Stimulated activated naive B cell treated with anti-CD40 and anti-IgM and Interleukin-4, amounts not matched to agents 10 μg/mL and 1 μg/mL and 100 μg/mL, for 72 hours (primary cell): ENCODE results near the gene PPP1R16B.

ENCODE experiments used
- ATAC-seq, 2 donors: fragments of 150-1000 bp; cut with Tn5 transposase; replicated peaks; 2 replicates each; pipeline ENCODE4 v1.10.0; 2021; ENCODE audit warnings: moderate library complexity in 1 of 2
- DNase-seq: peaks from one replicate; pipeline ENCODE4 v3.0.0; 2021
- H3K27ac Mint-ChIP-seq: one replicate; pipeline ENCODE4 v1.8.0; 2022; ENCODE audit warnings: mild to moderate bottlenecking, mixed read lengths
- H3K27me3 Mint-ChIP-seq, 2 donors: one replicate each; pipeline ENCODE4 v1.8.0; 2022; ENCODE audit warnings: mixed read lengths in 2 of 2
- H3K36me3 Mint-ChIP-seq, 2 donors: one replicate each; pipeline ENCODE4 v1.8.0; 2022; ENCODE audit warnings: mixed read lengths in 2 of 2, mild to moderate bottlenecking in 1 of 2
- H3K4me1 Mint-ChIP-seq, 2 donors: one replicate each; pipeline ENCODE4 v1.8.0; 2022; ENCODE audit warnings: mixed read lengths in 2 of 2, mild to moderate bottlenecking in 1 of 2
- H3K4me3 Mint-ChIP-seq, 2 donors: one replicate each; pipeline ENCODE4 v1.8.0; 2022; ENCODE audit warnings: mild to moderate bottlenecking in 2 of 2, mixed read lengths in 2 of 2, moderate library complexity in 1 of 2
- H3K9me3 Mint-ChIP-seq, 2 donors: one replicate each; pipeline ENCODE4 v1.8.0; 2022; ENCODE audit warnings: mixed read lengths in 2 of 2, mild to moderate bottlenecking in 1 of 2

Gene PPP1R16B

GRCh38 chr20:38875175-38875993 is 69.9 kb downstream of the PPP1R16B start:
- ATAC-seq (peak; percentile 77 to 81), DNase-seq (peak; percentile 85)
- Mint-ChIP-seq H3K4me1 (peaks cover 75 to 99% of the 10 kb centered on the region in 2 donors), H3K4me3 (peak overlapping the region; percentile 75 to 80), H3K9me3 (no peaks in the 10 kb centered on the region), H3K27me3 (no peaks in the 10 kb centered on the region), H3K27ac (peak overlapping the region; percentile 98), H3K36me3 (peaks cover 24 to 40% of the 10 kb centered on the region in 2 donors)

- Mint-ChIP-seq H3K27me3 (no peaks in the 10 kb centered on the region), H3K4me3 (peak overlapping the region in 1 of 2 donors; percentile 12), H3K27ac (peak overlapping the region; percentile 85), H3K4me1 (peaks cover 79 to 100% of the 10 kb centered on the region in 2 donors), H3K36me3 (peaks cover 30 to 49% of the 10 kb centered on the region in 2 donors), H3K9me3 (no peaks in the 10 kb centered on the region)
- no peak for ATAC-seq
- DNase-seq = no peak
These were observed 72.0 kb downstream of the PPP1R16B start for GRCh38 chr20:38877483-38877882.

GRCh38 chr20:38878866-38879265 is 73.4 kb downstream of the PPP1R16B start:
- ATAC-seq (no peak), DNase-seq (no peak)
- Mint-ChIP-seq H3K27ac (peak overlapping the region; percentile 85), H3K4me3 (peak overlapping the region in 1 of 2 donors; percentile 15), H3K36me3 (peaks cover 32 to 51% of the 10 kb centered on the region in 2 donors), H3K27me3 (no peaks in the 10 kb centered on the region), H3K9me3 (no peaks in the 10 kb centered on the region), H3K4me1 (peaks cover 79 to 100% of the 10 kb centered on the region in 2 donors)

- H3K36me3 Mint-ChIP-seq = peaks cover 33 to 58% of the 10 kb centered on the region in 2 donors
- peak overlapping the region; percentile 92 for H3K27ac Mint-ChIP-seq
- no peaks in the 10 kb centered on the region for H3K27me3 Mint-ChIP-seq
- H3K4me1 Mint-ChIP-seq = peaks cover 69 to 95% of the 10 kb centered on the region in 2 donors
- no peaks in the 10 kb centered on the region for H3K9me3 Mint-ChIP-seq
- DNase-seq (peak; percentile 32), ATAC-seq (peak; percentile 71 to 75)
- peak overlapping the region; percentile 73 to 77 for H3K4me3 Mint-ChIP-seq
These were observed 75.6 kb downstream of the PPP1R16B start for GRCh38 chr20:38880952-38881735.

- H3K9me3 Mint-ChIP-seq = no peaks in the 10 kb centered on the region
- peak overlapping the region; percentile 90 for H3K27ac Mint-ChIP-seq
- peak overlapping the region; percentile 54 to 77 for H3K4me3 Mint-ChIP-seq
These were observed 76.4 kb downstream of the PPP1R16B start for GRCh38 chr20:38881806-38882440.

GRCh38 chr20:38882600-38882999 is 77.1 kb downstream of the PPP1R16B start:
- Mint-ChIP-seq H3K36me3 (peaks cover 36 to 62% of the 10 kb centered on the region in 2 donors), H3K4me3 (peak overlapping the region; percentile 2 to 51), H3K4me1 (peaks cover 68 to 91% of the 10 kb centered on the region in 2 donors), H3K9me3 (no peaks in the 10 kb centered on the region), H3K27me3 (no peaks in the 10 kb centered on the region), H3K27ac (peak overlapping the region; percentile 90)
- no peak for DNase-seq
- no peak for ATAC-seq

More at GRCh38 chr20:38881806-38882440, 76.4 kb downstream of the PPP1R16B start:
- peaks cover 35 to 61% of the 10 kb centered on the region in 2 donors for H3K36me3 Mint-ChIP-seq
- H3K27me3 Mint-ChIP-seq = no peaks in the 10 kb centered on the region
- peaks cover 70 to 93% of the 10 kb centered on the region in 2 donors for H3K4me1 Mint-ChIP-seq
- no peak for ATAC-seq
- DNase-seq = no peak

GRCh38 chr20:38883081-38883980 is 77.8 kb downstream of the PPP1R16B start:
- Mint-ChIP-seq H3K27ac (peak overlapping the region; percentile 90), H3K36me3 (peaks cover 33 to 57% of the 10 kb centered on the region in 2 donors), H3K27me3 (no peaks in the 10 kb centered on the region), H3K4me3 (peak overlapping the region; percentile 2 to 51), H3K9me3 (no peaks in the 10 kb centered on the region), H3K4me1 (peaks cover 65 to 91% of the 10 kb centered on the region in 2 donors)
- DNase-seq (no peak), ATAC-seq (no peak)

GRCh38 chr20:38883981-38884733 is 78.7 kb downstream of the PPP1R16B start:
- no peak for ATAC-seq
- Mint-ChIP-seq H3K9me3 (no peaks in the 10 kb centered on the region), H3K27ac (peak overlapping the region; percentile 79), H3K36me3 (peaks cover 36 to 60% of the 10 kb centered on the region in 2 donors), H3K4me3 (peak overlapping the region in 1 of 2 donors; percentile 10), H3K27me3 (no peaks in the 10 kb centered on the region), H3K4me1 (peaks cover 64 to 91% of the 10 kb centered on the region in 2 donors)
- DNase-seq = no peak

GRCh38 chr20:38885357-38885756 is 79.9 kb downstream of the PPP1R16B start:
- Mint-ChIP-seq H3K9me3 (no peaks in the 10 kb centered on the region), H3K4me3 (no peak overlapping the region), H3K27ac (no peak overlapping the region), H3K27me3 (no peaks in the 10 kb centered on the region), H3K36me3 (peaks cover 39 to 62% of the 10 kb centered on the region in 2 donors), H3K4me1 (peaks cover 66 to 91% of the 10 kb centered on the region in 2 donors)
- DNase-seq = no peak
- no peak for ATAC-seq

- Mint-ChIP-seq H3K9me3 (peaks cover 4 to 5% of the 10 kb centered on the region in 2 donors), H3K27me3 (no peaks in the 10 kb centered on the region), H3K27ac (peak overlapping the region; percentile 87), H3K36me3 (peaks cover 34 to 52% of the 10 kb centered on the region in 2 donors), H3K4me1 (peaks cover 57 to 85% of the 10 kb centered on the region in 2 donors), H3K4me3 (no peak overlapping the region)
- ATAC-seq = no peak
- DNase-seq = no peak
These were observed 82.7 kb downstream of the PPP1R16B start for GRCh38 chr20:38888059-38888831.

- DNase-seq (no peak), ATAC-seq (no peak)
- Mint-ChIP-seq H3K27me3 (no peaks in the 10 kb centered on the region), H3K36me3 (peaks cover 37 to 54% of the 10 kb centered on the region in 2 donors), H3K4me1 (peaks cover 57 to 85% of the 10 kb centered on the region in 2 donors), H3K27ac (peak overlapping the region; percentile 80), H3K9me3 (peaks cover 4 to 5% of the 10 kb centered on the region in 2 donors), H3K4me3 (no peak overlapping the region)
These were observed 83.6 kb downstream of the PPP1R16B start for GRCh38 chr20:38889050-38889449.
